SU-DHL-6 (cell line): ENCODE data around the gene CACNB1.

ENCODE experiments used
- H2AFZ ChIP-seq: fragments of 200-600 bp; sonication (generic); 2 replicates; pipeline ENCODE4 v1.6.1; 2014; ENCODE audit warnings: low read depth, mild to moderate bottlenecking, moderate library complexity, mixed read lengths, antibody characterized with exemption, low read length; ENCODE audit not compliant: severe bottlenecking
- H3F3A ChIP-seq: fragments of 200-600 bp; shearing (Covaris generic); 2 replicates; pipeline ENCODE4 v1.6.0; 2016; ENCODE audit warnings: antibody characterized with exemption, mild to moderate bottlenecking; ENCODE audit not compliant: insufficient read depth
- H3K27ac ChIP-seq: fragments of 200-600 bp; sonication (generic); 2 replicates; pipeline ENCODE4 v1.5.1; 2016; ENCODE audit warnings: low read depth, mild to moderate bottlenecking, low read length, moderate library complexity, mixed read lengths
- H3K27me3 ChIP-seq: fragments of 200-600 bp; sonication (generic), shearing (Covaris generic); 2 replicates; pipeline ENCODE4 v1.6.0; 2014; ENCODE audit warnings: mild to moderate bottlenecking, low read length
- H3K36me3 ChIP-seq: fragments of 200-600 bp; sonication (generic); 2 replicates; pipeline ENCODE4 v1.6.1; 2014; ENCODE audit warnings: mild to moderate bottlenecking, low read length, mixed read lengths
- H3K4me2 ChIP-seq: fragments of 300-600, 200-600 bp; shearing (Covaris generic), sonication (generic); 2 replicates; pipeline ENCODE4 v1.6.0; 2014; ENCODE audit warnings: low read length, low read depth, mild to moderate bottlenecking; ENCODE audit not compliant: poor library complexity, severe bottlenecking
- H3K4me3 ChIP-seq: fragments of 200-600 bp; sonication (generic); 2 replicates; pipeline ENCODE4 v1.5.1; 2014; ENCODE audit warnings: antibody characterized with exemption, low read length, mild to moderate bottlenecking, mixed read lengths; ENCODE audit not compliant: insufficient read depth, poor library complexity, severe bottlenecking
- H3K79me2 ChIP-seq: fragments of 200-600 bp; sonication (generic); 2 replicates; pipeline ENCODE4 v1.6.1; 2014; ENCODE audit warnings: mild to moderate bottlenecking, low read length, moderate library complexity; ENCODE audit not compliant: insufficient read depth
- H3K9ac ChIP-seq: fragments of 200-600 bp; sonication (generic); 2 replicates; pipeline ENCODE4 v1.7.0; 2014; ENCODE audit warnings: mild to moderate bottlenecking, low read length
- H3K9me2 ChIP-seq: fragments of 200-600 bp; sonication (generic); replicated peaks from 2 replicates; pipeline ENCODE4 v1.6.1; 2014; ENCODE audit warnings: low read length; ENCODE audit not compliant: insufficient read depth
- H3K9me3 ChIP-seq: fragments of 200-600 bp; sonication (generic); 2 replicates; pipeline ENCODE4 v1.6.1; 2014; ENCODE audit warnings: low read length, mixed read lengths; ENCODE audit not compliant: insufficient read depth
- H4K20me1 ChIP-seq: fragments of 200-600 bp; sonication (generic); 2 replicates; pipeline ENCODE4 v1.6.1; 2014; ENCODE audit warnings: low read depth, mild to moderate bottlenecking, antibody characterized with exemption, low read length, moderate library complexity, mixed read lengths
- EZH2phosphoT487 ChIP-seq: fragments of 200-600 bp; sonication (generic), shearing (Covaris generic); conservative IDR thresholded peaks from 2 replicates; pipeline ENCODE4 v1.6.1; 2018; ENCODE audit warnings: mild to moderate bottlenecking, antibody characterized with exemption, low read length, moderate library complexity, mixed read lengths
- TF ChIP-seq, protein P1 (sequence below): fragments of 200-600 bp; sonication (generic); IDR thresholded peaks from one replicate; pipeline ENCODE4 v1.5.1; 2017; ENCODE audit warnings: antibody characterized with exemption, mild to moderate bottlenecking, low read length, moderate library complexity; ENCODE audit not compliant: insufficient read depth, poor library complexity, severe bottlenecking

The CACNB1 gene

DNA sequence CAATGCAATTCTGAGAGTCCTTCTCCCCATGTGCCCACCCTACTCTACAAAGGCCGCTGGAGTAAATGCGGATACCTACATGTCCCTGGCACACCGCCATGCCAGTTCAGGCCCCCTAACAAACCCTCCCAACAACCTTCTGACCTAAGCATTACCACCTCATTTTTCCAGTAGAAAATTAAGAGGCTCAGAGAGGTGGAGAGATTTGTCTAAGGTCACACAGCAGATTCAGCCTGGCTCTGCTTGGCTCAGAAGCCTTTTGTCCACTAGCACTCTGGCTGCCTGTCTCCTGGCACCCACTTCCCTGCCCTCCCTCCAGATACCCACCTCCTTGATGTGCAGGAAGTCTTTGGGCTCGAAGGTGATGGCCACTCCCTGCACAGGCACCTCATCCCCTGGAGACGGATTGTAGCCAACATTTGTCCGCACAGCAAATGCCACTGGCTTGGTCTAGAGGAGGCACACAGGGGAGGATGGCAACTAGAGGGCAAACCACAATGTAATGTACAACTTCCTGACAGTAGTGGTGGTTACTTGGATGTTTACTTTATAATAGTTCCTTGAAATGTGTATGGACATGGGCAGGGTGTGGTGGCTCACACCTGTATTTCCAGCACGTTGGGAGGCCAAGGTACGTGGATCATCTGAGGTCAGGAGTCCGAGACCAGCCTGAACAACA is 10.2 kb downstream of the CACNB1 start:
- Histone ChIP-seq H2AFZ (no peak overlapping the region), H3K36me3 (no peaks in the 10 kb centered on the region), H3K4me3 (no peak overlapping the region), H3K27ac (no peak overlapping the region), H3K27me3 (no peaks in the 10 kb centered on the region), H3K79me2 (no peaks in the 10 kb centered on the region), H3F3A (no peaks in the 10 kb centered on the region), H3K9ac (no peak overlapping the region), H4K20me1 (no peaks in the 10 kb centered on the region), H3K9me3 (no peaks in the 10 kb centered on the region), H3K4me2 (no peak overlapping the region), H3K9me2 (no peaks in the 10 kb centered on the region)
- TF ChIP-seq, protein P1, sequence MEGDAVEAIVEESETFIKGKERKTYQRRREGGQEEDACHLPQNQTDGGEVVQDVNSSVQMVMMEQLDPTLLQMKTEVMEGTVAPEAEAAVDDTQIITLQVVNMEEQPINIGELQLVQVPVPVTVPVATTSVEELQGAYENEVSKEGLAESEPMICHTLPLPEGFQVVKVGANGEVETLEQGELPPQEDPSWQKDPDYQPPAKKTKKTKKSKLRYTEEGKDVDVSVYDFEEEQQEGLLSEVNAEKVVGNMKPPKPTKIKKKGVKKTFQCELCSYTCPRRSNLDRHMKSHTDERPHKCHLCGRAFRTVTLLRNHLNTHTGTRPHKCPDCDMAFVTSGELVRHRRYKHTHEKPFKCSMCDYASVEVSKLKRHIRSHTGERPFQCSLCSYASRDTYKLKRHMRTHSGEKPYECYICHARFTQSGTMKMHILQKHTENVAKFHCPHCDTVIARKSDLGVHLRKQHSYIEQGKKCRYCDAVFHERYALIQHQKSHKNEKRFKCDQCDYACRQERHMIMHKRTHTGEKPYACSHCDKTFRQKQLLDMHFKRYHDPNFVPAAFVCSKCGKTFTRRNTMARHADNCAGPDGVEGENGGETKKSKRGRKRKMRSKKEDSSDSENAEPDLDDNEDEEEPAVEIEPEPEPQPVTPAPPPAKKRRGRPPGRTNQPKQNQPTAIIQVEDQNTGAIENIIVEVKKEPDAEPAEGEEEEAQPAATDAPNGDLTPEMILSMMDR, result no peak
- no peak for TF ChIP-seq EZH2phosphoT487

DNA sequence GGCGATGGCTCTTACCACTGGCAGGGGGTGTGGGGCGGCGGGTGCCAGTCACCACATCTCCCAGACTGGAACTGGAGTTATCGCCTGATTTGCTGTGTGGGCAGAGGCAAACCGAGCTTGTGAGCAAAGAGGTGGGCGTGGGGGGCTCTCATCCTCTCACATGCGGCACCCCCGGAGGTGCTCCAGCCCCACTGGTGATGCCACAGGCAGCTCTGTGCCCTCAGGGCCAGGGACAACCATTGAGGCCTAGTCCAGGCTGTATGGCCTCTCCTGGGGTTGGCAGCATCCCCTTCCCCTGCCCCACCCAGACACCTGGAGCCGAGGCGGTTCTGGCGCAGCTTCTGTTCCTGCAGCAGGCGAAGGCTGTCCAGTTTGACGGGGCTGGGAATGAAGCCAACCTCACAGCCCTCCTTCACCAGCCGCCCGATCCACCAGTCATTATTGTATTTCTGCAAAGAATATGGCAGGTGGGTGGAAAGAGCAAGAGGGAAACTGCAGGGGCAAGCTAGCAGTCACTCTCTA is 10.9 kb downstream of the CACNB1 start:
- Histone ChIP-seq H2AFZ (no peak overlapping the region), H3K9me3 (no peaks in the 10 kb centered on the region), H3K27me3 (no peaks in the 10 kb centered on the region), H3K36me3 (no peaks in the 10 kb centered on the region), H4K20me1 (no peaks in the 10 kb centered on the region), H3K4me2 (no peak overlapping the region), H3K27ac (no peak overlapping the region), H3K79me2 (no peaks in the 10 kb centered on the region), H3K9ac (no peak overlapping the region), H3K9me2 (no peaks in the 10 kb centered on the region), H3F3A (no peaks in the 10 kb centered on the region), H3K4me3 (no peak overlapping the region)
- TF ChIP-seq, protein P1, result no peak
- TF ChIP-seq EZH2phosphoT487, result no peak

DNA sequence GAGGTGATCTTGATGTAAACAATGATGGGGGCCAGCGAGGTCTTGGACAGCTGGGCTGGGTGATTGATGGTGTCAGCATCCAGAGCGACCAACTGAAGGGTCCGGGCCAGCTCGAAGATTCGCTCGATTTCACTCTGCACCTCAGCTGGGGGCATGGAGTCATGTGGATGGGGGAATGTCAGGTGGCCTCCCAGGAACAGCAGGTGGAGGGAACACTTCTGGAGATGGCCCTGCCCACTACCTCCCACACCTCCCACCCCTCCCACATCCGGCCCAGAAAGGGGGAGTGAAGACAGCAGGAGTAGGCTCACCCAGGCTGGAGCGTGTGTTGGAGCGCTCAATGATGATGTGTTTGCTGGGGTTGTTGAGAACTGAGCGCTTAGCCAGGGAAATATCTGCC is 13.7 kb downstream of the CACNB1 start:
- no peak overlapping the region for H3K4me2 ChIP-seq
- no peaks in the 10 kb centered on the region; the same call in 1 of the 2 replicates for H3K36me3 ChIP-seq
- H3K79me2 ChIP-seq, result no peaks in the 10 kb centered on the region
- no peak overlapping the region for H3K9ac ChIP-seq
- H3K9me3 ChIP-seq, result no peaks in the 10 kb centered on the region
- no peaks in the 10 kb centered on the region for H4K20me1 ChIP-seq
- H3K4me3 ChIP-seq, result no peak overlapping the region
- TF ChIP-seq EZH2phosphoT487, result no peak
- TF ChIP-seq, protein P1, result no peak
- H3F3A ChIP-seq, result no peaks in the 10 kb centered on the region
- no peak overlapping the region for H2AFZ ChIP-seq
- H3K27me3 ChIP-seq, result no peaks in the 10 kb centered on the region
- H3K9me2 ChIP-seq, result no peaks in the 10 kb centered on the region
- H3K27ac ChIP-seq, result no peak overlapping the region
